ENCODE data around the gene MGA. TPM values are rescaled to one million over a fixed set of nuclear protein-coding genes. Genes with fewer than 3 reads are reported as not detected.

MGA gene
- total RNA-seq, 4 donors from 2014 or later, result 25.3 to 39.4 (median 31.5) TPM

DNA sequence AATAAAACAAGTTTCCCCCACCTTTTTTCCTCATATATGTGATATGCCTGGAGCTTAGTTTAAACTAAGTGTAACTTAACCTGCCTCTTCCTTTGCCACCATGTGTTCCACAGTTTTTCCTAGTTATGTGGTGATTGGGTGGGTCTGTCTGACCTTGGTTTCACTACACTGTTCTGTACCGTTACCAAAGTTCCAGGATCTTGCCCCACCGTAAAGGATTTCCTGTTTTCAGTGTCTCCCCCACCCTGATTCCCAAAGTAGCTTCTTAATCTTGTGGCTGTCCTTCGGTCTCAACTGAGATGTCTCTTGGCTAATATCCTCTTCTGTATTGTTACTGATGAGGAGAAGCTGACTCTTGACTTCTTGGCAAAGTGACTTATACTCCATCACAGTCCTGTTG is 6.4 kb upstream of the MGA start:
- 72% methylated on average over 3 of the region's 3 CpGs for WGBS
- TF ChIP-seq, protein P1, sequence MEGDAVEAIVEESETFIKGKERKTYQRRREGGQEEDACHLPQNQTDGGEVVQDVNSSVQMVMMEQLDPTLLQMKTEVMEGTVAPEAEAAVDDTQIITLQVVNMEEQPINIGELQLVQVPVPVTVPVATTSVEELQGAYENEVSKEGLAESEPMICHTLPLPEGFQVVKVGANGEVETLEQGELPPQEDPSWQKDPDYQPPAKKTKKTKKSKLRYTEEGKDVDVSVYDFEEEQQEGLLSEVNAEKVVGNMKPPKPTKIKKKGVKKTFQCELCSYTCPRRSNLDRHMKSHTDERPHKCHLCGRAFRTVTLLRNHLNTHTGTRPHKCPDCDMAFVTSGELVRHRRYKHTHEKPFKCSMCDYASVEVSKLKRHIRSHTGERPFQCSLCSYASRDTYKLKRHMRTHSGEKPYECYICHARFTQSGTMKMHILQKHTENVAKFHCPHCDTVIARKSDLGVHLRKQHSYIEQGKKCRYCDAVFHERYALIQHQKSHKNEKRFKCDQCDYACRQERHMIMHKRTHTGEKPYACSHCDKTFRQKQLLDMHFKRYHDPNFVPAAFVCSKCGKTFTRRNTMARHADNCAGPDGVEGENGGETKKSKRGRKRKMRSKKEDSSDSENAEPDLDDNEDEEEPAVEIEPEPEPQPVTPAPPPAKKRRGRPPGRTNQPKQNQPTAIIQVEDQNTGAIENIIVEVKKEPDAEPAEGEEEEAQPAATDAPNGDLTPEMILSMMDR (IDR thresholded peaks at IDR 0.05), result no peak
- TF ChIP-seq POLR2AphosphoS5 (IDR thresholded peaks at IDR 0.05), result no peak
- no peak for TF ChIP-seq EP300 (IDR thresholded peaks at IDR 0.05)
- no peak for TF ChIP-seq POLR2A (IDR thresholded peaks at IDR 0.05; ENCODE audit: low read depth)
- Histone ChIP-seq H3K4me3 (no peak overlapping the region), H3K27ac (replicated peaks in 1 of 4) (no peak overlapping the region), H3K9me3 (no peaks in the 10 kb centered on the region), H3K27me3 (no peaks in the 10 kb centered on the region), H3K4me1 (no peaks in the 10 kb centered on the region), H3K36me3 (no peaks in the 10 kb centered on the region)
- intact Hi-C loops (cut with DNase I), result no loop called here
- no peak for DNase-seq (ENCODE audit: extremely low spot score)

DNA sequence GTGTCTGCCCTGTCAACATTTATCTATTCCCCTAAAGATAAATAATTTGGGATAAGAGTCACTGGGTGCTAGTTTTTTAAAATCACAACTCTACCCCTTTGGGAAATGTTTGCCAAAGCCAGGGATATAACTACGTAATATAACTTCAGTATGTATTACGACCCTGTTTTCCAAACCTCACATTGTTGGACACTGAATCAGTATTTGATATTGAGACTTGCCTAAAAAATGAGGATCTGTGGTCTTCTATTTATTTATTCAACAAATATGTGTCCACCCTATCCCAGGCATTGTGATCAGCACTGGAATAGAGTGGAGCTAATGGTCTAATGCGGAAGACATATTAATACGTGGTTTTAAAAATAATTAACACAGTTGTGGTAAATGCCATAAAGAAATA is 4.5 kb upstream of the MGA start:
- H3K4me1 ChIP-seq, result peaks cover 5 to 14% (median 12%) of the 10 kb centered on the region in 4 donors
- DNase-seq (ENCODE audit: extremely low spot score), result no peak
- no peaks in the 10 kb centered on the region for H3K27me3 ChIP-seq
- H3K9me3 ChIP-seq, result no peaks in the 10 kb centered on the region
- no peak overlapping the region for H3K4me3 ChIP-seq
- no peak for TF ChIP-seq POLR2A (IDR thresholded peaks at IDR 0.05; ENCODE audit: low read depth)
- no peak for TF ChIP-seq POLR2AphosphoS5 (IDR thresholded peaks at IDR 0.05)
- TF ChIP-seq, protein P1 (IDR thresholded peaks at IDR 0.05), result no peak
- TF ChIP-seq EP300 (IDR thresholded peaks at IDR 0.05), result no peak
- H3K27ac ChIP-seq (replicated peaks in 1 of 4), result no peak overlapping the region
- no peaks in the 10 kb centered on the region for H3K36me3 ChIP-seq
- 94% methylated on average over 4 of the region's 4 CpGs for WGBS
- intact Hi-C loops (cut with DNase I), result no loop called here

DNA sequence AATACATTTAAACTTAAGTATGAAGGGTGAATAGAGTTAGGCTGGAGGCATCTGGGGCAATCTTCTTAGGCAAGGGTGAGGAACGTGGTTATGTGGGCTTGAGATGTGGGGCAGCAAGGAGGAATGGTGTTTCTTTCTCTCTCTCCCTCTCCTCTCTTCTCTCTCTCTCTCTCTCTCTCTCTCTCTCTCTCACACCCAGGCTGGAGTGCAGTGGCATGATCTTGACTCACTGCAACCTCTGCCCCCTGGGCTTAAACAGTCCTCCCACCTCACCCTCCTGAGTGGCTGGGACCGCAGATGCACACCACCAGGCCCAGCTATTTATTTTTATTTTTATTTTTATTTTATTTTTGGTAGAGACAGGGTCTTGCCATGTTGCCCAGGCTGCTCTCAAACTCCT is 4.0 kb upstream of the MGA start:
- H3K4me3 ChIP-seq, result no peak overlapping the region
- H3K9me3 ChIP-seq, result no peaks in the 10 kb centered on the region
- H3K36me3 ChIP-seq, result no peaks in the 10 kb centered on the region
- intact Hi-C loops (cut with DNase I), result no loop called here
- TF ChIP-seq EP300 (IDR thresholded peaks at IDR 0.05) (no peak), POLR2A (IDR thresholded peaks at IDR 0.05; ENCODE audit: low read depth) (no peak), POLR2AphosphoS5 (IDR thresholded peaks at IDR 0.05) (no peak)
- TF ChIP-seq, protein P1 (IDR thresholded peaks at IDR 0.05), result no peak
- DNase-seq (ENCODE audit: extremely low spot score), result no peak
- 95% methylated on average over 2 of the region's 2 CpGs for whole genome bisulfite sequencing
- no peaks in the 10 kb centered on the region for H3K27me3 ChIP-seq
- no peak overlapping the region for H3K27ac ChIP-seq (replicated peaks in 1 of 4)
- peaks cover 10 to 19% (median 17%) of the 10 kb centered on the region in 4 donors for H3K4me1 ChIP-seq

DNA sequence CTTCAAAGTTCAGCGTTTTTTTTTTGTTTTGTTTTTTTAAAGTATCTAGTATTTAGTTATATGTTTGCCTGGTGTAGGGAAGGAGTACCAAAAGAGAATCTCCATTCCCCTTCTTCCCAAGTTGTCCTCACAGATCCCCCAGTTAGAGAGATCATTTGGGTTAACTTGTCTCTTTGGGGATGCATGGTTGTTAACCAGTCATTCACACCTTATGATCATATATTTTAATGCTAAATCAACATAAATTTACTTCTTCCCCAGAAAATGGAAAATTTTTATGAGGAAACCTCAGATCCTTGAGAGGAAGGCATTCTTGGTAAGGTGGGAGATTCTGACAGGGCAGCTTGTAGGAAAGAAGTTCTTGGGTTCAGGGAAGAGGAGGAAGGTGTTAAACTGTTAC is 1.5 kb upstream of the MGA start:
- intact Hi-C loops (cut with DNase I), result no loop called here

More for the DNA sequence above, 1.5 kb upstream of the MGA start:
- TF ChIP-seq POLR2A (IDR thresholded peaks at IDR 0.05; ENCODE audit: low read depth), result no peak
- TF ChIP-seq, protein P1 (IDR thresholded peaks at IDR 0.05), result no peak
- no peak for TF ChIP-seq EP300 (IDR thresholded peaks at IDR 0.05)
- no peak for TF ChIP-seq POLR2AphosphoS5 (IDR thresholded peaks at IDR 0.05)
- no peaks in the 10 kb centered on the region for H3K9me3 ChIP-seq
- H3K4me1 ChIP-seq, result peaks cover 16 to 40% (median 35%) of the 10 kb centered on the region in 4 donors
- no peaks in the 10 kb centered on the region for H3K36me3 ChIP-seq
- H3K4me3 ChIP-seq, result no peak overlapping the region
- 84% methylated on average over 1 of the region's 1 CpG for WGBS
- H3K27ac ChIP-seq (replicated peaks in 1 of 4), result no peak overlapping the region
- H3K27me3 ChIP-seq, result no peaks in the 10 kb centered on the region
- DNase-seq (ENCODE audit: extremely low spot score), result no peak

All from esophagus muscularis mucosa (tissue), 4 donors.